Gastroesophageal sphincter (tissue), 3 donors: Measurements from ENCODE around the gene MTA3.

ENCODE experiments used
- POLR2A ChIP-seq, 2 donors: fragments of 450-650 bp; IDR thresholded peaks; one replicate each; pipeline ENCODE4 v1.6.1; 2017; ENCODE audit warnings: antibody characterized with exemption in 2 of 2, mild to moderate bottlenecking in 2 of 2, moderate library complexity in 1 of 2
- TF ChIP-seq, protein P1 (sequence below), 4 experiments: fragments of 200-600 bp in 2 of 4; fragments of 450-650 bp in 2 of 4; sonication (generic) in 1 of 4; IDR thresholded peaks; one replicate each; pipeline ENCODE4 v1.5.1; 2017 to 2019; ENCODE audit warnings: antibody characterized with exemption in 4 of 4, mild to moderate bottlenecking in 2 of 4, moderate library complexity in 2 of 4

DNA sequence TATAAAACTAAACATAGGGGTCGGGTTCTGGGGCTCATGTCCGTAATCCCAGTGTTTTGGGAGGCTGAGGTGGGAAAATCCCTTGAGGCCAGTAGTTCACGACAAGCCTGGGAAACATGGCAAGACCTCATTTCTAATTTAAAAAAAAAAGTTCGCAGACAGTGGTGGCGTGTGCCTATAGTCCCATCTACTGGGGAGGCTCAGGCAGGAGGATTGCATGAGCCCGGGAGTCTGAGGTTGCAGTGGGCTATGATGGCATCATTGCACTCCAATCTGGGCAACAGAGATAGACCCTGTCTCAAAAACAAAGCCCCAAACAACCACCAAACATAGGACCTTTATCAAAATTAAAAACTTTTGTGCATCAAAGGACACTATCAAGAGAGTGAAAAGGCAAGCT lies 233.7 kb downstream of the MTA3 start:
- TF ChIP-seq, protein P1, sequence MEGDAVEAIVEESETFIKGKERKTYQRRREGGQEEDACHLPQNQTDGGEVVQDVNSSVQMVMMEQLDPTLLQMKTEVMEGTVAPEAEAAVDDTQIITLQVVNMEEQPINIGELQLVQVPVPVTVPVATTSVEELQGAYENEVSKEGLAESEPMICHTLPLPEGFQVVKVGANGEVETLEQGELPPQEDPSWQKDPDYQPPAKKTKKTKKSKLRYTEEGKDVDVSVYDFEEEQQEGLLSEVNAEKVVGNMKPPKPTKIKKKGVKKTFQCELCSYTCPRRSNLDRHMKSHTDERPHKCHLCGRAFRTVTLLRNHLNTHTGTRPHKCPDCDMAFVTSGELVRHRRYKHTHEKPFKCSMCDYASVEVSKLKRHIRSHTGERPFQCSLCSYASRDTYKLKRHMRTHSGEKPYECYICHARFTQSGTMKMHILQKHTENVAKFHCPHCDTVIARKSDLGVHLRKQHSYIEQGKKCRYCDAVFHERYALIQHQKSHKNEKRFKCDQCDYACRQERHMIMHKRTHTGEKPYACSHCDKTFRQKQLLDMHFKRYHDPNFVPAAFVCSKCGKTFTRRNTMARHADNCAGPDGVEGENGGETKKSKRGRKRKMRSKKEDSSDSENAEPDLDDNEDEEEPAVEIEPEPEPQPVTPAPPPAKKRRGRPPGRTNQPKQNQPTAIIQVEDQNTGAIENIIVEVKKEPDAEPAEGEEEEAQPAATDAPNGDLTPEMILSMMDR (IDR thresholded peaks at IDR 0.05), result no peak
- TF ChIP-seq POLR2A (IDR thresholded peaks at IDR 0.05), result no peak
